Epithelial cell of esophagus (primary cell): ENCODE measurements around the gene MNAT1.
"Not testable (repeated sequence)": the region's sequence is repeated elsewhere in the genome, so short reads cannot be mapped to it uniquely, and the experiment has no call there.

Experiments used
- DNase-seq: peaks from one replicate; pipeline ENCODE4 v3.0.0; 2010; ENCODE audit warnings: low read depth
- H3K4me3 ChIP-seq: 2 replicates; pipeline ENCODE4 v1.5.1; 2011; ENCODE audit warnings: mild to moderate bottlenecking, low read length, control low read depth
- TF ChIP-seq, protein P1 (sequence below): IDR thresholded peaks from 2 replicates; pipeline ENCODE4 v1.5.1; 2011; ENCODE audit warnings: low read depth, mild to moderate bottlenecking, low read length, control low read depth, inconsistent platforms; ENCODE audit not compliant: insufficient read depth; ENCODE audit errors: missing control alignments

Gene MNAT1

DNA sequence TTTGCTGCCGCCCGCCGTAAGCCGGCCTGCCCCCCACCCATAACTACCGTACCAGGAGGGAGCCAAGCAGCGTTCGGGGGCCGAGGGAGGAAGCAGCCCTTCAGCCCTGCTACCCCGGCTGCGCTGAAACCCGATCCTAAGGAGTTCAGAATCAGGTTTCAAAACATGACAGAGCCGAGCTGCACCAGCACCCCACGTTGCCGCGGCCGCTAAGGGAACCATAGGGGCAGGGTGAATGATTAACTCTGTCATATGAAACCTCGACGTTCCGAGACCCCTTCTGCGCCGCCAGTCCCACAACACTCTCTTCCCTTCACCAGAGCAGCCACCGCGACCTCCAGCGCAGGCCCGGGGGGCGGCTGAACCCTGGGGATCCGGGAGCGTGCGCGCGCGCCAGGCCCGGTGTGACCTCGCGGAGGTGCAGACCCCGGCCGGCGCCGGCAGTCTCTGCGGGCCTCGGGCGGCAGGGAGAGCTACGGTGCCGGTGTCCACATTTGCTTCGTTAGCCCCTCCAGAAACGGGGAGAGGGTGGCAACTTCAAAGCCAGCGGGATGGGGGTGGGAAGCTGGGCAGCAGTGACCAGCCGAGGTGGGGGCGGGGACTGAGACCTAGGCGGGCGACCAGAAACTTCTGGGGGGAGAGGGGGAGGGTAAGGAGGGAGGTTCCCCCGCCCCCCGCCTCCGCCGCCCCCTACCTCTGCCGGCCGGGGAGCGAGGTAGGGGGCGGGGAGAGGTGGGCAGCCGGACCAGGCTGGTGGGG lies 12.0 kb upstream of the MNAT1 start:
- peak; percentile 72 for DNase-seq
- H3K4me3 ChIP-seq: peak overlapping the region; percentile 80
- TF ChIP-seq, protein P1, sequence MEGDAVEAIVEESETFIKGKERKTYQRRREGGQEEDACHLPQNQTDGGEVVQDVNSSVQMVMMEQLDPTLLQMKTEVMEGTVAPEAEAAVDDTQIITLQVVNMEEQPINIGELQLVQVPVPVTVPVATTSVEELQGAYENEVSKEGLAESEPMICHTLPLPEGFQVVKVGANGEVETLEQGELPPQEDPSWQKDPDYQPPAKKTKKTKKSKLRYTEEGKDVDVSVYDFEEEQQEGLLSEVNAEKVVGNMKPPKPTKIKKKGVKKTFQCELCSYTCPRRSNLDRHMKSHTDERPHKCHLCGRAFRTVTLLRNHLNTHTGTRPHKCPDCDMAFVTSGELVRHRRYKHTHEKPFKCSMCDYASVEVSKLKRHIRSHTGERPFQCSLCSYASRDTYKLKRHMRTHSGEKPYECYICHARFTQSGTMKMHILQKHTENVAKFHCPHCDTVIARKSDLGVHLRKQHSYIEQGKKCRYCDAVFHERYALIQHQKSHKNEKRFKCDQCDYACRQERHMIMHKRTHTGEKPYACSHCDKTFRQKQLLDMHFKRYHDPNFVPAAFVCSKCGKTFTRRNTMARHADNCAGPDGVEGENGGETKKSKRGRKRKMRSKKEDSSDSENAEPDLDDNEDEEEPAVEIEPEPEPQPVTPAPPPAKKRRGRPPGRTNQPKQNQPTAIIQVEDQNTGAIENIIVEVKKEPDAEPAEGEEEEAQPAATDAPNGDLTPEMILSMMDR: no peak

DNA sequence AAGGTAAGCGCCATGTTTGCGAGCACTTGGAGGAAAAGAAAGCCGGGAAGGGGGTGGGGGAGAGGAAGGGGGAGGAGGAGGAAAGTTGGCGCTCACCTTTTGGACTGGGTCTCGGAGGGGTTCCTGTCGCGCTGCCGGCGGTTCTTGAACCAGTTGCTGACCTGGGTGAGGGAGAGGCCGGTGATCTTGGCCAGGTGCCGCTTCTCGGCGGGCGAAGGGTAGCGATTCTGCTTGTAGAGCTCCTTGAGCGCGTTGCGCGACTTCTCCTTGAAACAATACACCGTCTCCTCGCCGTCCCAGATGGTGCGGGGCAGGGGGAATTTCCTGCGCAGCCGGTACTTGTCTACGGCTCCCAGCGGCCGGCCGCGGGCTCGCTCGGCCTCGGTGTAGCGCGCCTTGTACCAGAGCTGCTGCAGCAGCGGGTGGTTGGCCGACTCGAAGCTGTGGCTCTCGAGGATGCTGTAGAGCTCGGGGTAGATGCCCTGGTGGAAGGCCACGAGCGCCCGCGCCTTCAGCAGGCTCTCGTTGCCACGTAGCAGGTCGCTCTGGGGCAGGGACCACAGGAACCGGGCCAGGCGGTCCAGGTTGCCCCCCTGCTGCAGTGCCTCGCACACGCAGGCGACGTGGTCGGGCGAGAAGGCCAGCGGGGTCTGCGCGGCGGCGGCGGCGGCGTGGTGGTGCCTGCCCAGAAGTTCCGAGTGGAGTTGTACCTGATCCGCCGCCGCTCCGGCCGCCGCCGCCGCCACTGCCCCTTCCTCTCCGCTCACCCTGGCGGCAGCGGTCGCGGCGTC lies 11.2 kb upstream of the MNAT1 start:
- DNase-seq: peak; percentile 73
- peak overlapping the region; percentile 80 for H3K4me3 ChIP-seq
- TF ChIP-seq, protein P1: no peak

DNA sequence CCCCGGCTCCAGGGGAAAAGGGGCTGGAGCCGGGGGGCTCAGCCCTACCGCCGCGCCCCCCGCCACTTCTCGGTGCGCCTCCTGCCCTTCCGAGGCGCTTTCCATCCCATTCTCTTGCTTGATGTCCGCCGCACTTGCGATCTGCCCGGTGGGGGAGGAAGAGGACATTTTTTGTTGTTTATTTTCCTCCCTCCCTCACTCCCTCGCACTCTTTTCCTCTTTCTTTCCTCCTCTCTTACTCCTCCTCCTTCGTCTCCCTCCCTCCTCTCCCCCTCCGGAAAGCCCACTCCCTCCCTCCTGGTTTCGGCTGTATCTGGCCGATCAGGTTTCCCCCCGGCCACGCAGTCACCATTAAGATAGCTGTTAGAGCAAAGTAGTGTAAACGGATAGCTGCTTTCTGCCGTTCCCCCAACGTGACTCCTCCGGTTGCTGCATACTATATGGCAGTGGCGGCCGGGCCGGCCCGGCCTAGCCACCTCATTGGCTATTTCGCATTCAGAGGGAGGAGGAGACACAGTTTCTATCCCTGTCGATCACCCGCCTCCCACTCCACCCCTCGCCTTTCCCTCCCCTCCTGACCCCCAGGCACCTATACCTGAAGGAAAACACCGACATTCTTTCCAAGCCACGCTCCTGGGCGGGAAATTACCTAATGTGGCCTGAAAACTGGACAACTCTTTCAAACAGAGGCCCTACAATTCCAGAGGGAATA lies 10.5 kb upstream of the MNAT1 start, which contains the start of gene SIX4:
SIX4 (minus strand) TSS at position 445 of the 712 bp plus-strand sequence; CDS start at position 168, 277 bp downstream.
- DNase-seq: peak; percentile 91
- peak within 1 kb of the TSS; percentile 80 for H3K4me3 ChIP-seq
- TF ChIP-seq, protein P1: no peak

DNA sequence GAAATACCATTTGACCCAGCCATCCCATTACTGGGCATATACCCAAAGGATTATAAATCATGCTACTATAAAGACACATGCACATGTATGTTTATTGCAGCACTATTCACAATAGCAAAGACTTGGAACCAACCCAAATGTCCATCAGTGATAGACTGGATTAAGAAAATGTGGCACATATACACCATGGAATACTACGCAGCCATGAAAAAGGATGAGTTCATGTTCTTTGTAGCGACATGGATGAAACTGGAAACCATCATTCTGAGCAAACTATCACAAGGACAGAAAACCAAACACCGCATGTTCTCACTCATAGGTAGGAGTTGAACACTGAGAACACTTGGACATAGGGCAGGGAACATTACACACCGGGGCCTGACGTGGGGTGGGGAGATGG lies 3.3 kb upstream of the MNAT1 start:
- DNase-seq, H3K4me3 ChIP-seq: not testable (repeated sequence)

DNA sequence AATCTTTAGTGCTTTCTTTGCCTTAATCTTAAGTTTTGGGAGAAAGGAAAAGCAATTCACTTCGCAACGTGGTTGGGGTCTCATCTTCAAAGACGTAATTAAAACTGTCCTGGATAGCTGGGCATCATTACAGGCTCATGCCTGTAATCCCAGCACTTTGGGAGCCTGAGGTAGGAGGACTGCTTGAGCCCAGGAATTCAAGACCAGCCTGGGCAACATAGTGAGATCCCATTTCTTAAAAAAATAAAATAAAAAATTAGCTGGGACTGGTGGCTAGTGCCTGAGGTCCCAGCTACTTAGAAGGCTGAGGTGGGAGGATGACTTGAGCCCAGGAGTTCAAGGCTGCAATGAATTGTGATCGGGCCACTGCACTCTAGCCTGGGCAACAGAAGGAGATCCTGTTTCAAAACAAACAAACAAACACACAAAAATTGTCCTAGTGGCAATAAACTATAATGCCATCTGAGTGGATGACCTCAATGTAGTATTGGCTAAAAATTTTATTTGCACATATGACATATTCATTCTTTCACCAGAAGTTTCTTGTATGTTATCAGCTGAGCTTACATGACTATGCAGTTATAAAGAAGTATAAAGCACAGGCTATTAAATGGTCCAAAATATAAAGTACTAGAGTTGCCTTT lies 1.6 kb upstream of the MNAT1 start:
- TF ChIP-seq, protein P1: no peak
- H3K4me3 ChIP-seq: no peak overlapping the region
- DNase-seq: no peak

DNA sequence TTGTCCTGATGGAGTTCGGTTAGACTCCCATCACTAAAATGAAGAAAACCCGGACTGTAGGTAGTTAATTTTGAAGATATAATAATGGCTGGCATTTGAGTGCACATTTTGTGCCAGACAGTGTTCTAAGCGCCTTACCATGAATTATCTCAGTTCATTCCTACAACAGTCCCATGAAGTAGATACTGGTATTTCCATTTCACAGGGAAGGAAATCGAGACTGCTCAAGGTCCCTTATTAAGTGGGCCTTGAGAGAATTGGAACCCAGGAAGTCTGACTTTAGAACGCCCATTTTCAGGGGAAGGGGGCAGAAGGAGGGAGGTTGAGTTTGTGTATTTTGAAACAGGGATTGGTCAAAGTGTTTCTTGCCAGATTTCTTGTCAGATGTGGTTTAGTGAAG lies 855 bp downstream of the MNAT1 start:
- TF ChIP-seq, protein P1: no peak
- H3K4me3 ChIP-seq: peak overlapping the region; percentile 91
- no peak for DNase-seq

DNA sequence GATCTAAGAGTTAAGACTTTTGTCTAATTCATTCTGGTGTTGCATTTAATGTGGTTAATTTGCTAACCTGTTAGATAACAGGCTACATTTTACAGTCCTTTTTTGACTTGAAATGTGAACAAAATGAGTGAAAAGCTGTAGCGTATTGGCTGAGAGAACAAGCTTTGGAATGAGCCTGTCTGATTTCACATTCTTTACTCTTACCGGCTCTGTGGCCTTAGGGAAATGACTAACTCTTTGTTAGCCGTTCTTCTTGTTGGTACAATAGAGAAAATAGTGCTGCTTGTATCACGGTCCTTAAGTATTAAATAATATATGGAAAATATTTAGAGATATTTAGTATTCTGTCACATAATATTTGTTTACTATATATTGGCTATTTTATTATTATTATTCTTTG lies 1.9 kb downstream of the MNAT1 start:
- peak overlapping the region; percentile 25 for H3K4me3 ChIP-seq
- TF ChIP-seq, protein P1: no peak
- DNase-seq: peak; percentile 82
